ENCODE measurements around the gene PRSS53.

DNA sequence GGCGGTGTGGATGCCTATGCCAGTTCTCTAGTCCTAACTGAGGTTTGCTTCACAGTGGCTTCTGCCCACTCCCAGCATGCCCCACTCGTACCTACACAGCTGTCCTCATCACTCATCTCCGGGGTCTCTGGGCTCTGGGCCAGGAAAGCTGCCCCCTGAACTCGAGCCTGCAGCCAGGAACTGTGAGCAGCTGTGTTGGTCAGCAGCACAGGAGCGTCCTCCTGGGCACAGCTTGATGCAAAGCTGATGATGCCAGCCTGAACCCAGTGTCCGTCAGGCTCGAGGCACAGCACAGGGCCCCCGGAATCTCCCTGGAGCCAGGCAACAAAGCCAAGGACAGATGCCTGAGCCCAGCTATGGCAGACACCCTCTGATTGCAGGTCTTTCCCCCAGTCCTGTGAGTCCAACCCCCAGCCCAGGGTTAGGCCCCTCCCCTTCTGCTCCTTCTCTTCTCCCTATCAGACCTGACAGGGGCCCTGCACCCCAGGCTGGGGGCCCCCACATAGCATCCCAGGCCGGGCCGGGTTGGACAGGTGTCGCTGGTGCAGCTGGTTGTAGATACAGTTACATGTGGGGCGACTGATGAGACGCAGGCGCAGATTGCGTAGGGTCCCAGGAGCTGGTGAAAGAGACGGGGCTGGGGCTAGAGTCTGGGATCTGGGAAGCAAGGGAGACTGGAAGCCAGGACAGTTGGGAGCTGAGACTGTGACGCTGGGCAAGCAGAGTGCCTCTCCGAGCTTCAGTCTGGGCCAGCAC lies 2.7 kb downstream of the PRSS53 start:
- TF ChIP-seq, protein P1, sequence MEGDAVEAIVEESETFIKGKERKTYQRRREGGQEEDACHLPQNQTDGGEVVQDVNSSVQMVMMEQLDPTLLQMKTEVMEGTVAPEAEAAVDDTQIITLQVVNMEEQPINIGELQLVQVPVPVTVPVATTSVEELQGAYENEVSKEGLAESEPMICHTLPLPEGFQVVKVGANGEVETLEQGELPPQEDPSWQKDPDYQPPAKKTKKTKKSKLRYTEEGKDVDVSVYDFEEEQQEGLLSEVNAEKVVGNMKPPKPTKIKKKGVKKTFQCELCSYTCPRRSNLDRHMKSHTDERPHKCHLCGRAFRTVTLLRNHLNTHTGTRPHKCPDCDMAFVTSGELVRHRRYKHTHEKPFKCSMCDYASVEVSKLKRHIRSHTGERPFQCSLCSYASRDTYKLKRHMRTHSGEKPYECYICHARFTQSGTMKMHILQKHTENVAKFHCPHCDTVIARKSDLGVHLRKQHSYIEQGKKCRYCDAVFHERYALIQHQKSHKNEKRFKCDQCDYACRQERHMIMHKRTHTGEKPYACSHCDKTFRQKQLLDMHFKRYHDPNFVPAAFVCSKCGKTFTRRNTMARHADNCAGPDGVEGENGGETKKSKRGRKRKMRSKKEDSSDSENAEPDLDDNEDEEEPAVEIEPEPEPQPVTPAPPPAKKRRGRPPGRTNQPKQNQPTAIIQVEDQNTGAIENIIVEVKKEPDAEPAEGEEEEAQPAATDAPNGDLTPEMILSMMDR (IDR thresholded peaks at IDR 0.05; ENCODE audit: borderline replicate concordance, extremely low read depth, low read length, poor library complexity, severe bottlenecking) = no peak
- TF ChIP-seq EZH2 (IDR thresholded peaks at IDR 0.05; ENCODE audit: borderline replicate concordance, low read depth, low read length, severe bottlenecking) = no peak
